Prostate gland (tissue), 2 donors: ENCODE data around the gene PTBP3. TPM values are rescaled to one million over a fixed set of nuclear protein-coding genes. Genes with fewer than 3 reads are reported as not detected.
"Not testable (repeated sequence)": the region's sequence is repeated elsewhere in the genome, so short reads cannot be mapped to it uniquely, and the experiment has no call there.

ENCODE experiments used
- DNase-seq: peaks from one replicate; pipeline ENCODE4 v3.0.0-alpha.2; 2019; ENCODE audit warnings: low spot score
- H3K27ac ChIP-seq, 2 donors: fragments of 200-600 bp; sonication (generic); 2 replicates each; pipeline ENCODE4 v1.5.1; 2017 to 2019
- H3K27me3 ChIP-seq: fragments of 200-600 bp; sonication (generic); replicated peaks from 2 replicates; pipeline ENCODE4 v1.5.1; 2019; ENCODE audit not compliant: insufficient read depth
- H3K36me3 ChIP-seq, 2 donors: fragments of 200-600 bp; sonication (generic); 1 replicate in 1 of 2; 2 replicates in 1 of 2; pipeline versions ENCODE4 v1.5.1 to v1.8.1; 2017 to 2019
- H3K4me1 ChIP-seq: fragments of 200-600 bp; sonication (generic); replicated peaks from 2 replicates; pipeline ENCODE4 v1.5.1; 2019
- H3K4me3 ChIP-seq, 2 donors: fragments of 200-600 bp; sonication (generic); 2 replicates each; pipeline ENCODE4 v1.5.1; 2017 to 2019
- H3K9me3 ChIP-seq: fragments of 200-600 bp; sonication (generic); 2 replicates; pipeline ENCODE4 v1.5.1; 2017
- POLR2A ChIP-seq: fragments of 450-650 bp; IDR thresholded peaks from one replicate; pipeline ENCODE4 v1.6.1; 2016; ENCODE audit warnings: antibody characterized with exemption, mild to moderate bottlenecking
- POLR2AphosphoS5 ChIP-seq: sonication (generic); formaldehyde crosslinking; IDR thresholded peaks from one replicate; pipeline ENCODE4 v1.6.1; 2017; ENCODE audit warnings: antibody characterized with exemption
- WGBS: methylation state at CpG from one replicate; pipeline ENCODE4 v1.1.5; 2018; 5-methylcytosine and 5-hydroxymethylcytosine counted together
- intact Hi-C: fragments of 100-400 bp; cut with DNase I; formaldehyde crosslinking; loops from one replicate; pipeline ENCODE4 v1.14.2; 2022
- total RNA-seq, 2 donors: library from RNA; depleted of rRNA; stranded (reverse); fragments of >200 nt; gene quantifications; one replicate each; pipeline ENCODE4 v1.1.0, GENCODE V29; 2016
- TF ChIP-seq, protein P1 (sequence below), 4 experiments: fragments of 200-600 bp in 2 of 4; fragments of 450-650 bp in 2 of 4; sonication (generic) in 2 of 4; IDR thresholded peaks; 1 replicate in 3 of 4; 2 replicates in 1 of 4; pipeline ENCODE4 v1.5.1; 2016 to 2019; ENCODE audit warnings: antibody characterized with exemption in 4 of 4, mild to moderate bottlenecking in 2 of 4, moderate library complexity in 2 of 4

The PTBP3 gene
- total RNA-seq, 2 donors from 2014 or later, result 56.6 to 140 TPM

GRCh38 chr9:112271466-112272098 lies 61.8 kb downstream of the PTBP3 start:
- intact Hi-C loops, result no loop called here
- Histone ChIP-seq H3K4me3 (no peak overlapping the region), H3K27me3 (no peaks in the 10 kb centered on the region), H3K9me3 (no peaks in the 10 kb centered on the region), H3K4me1 (no peaks in the 10 kb centered on the region), H3K27ac (no peak overlapping the region), H3K36me3 (no peaks in the 10 kb centered on the region)
- TF ChIP-seq POLR2A (no peak), POLR2AphosphoS5 (no peak)
- TF ChIP-seq, protein P1, sequence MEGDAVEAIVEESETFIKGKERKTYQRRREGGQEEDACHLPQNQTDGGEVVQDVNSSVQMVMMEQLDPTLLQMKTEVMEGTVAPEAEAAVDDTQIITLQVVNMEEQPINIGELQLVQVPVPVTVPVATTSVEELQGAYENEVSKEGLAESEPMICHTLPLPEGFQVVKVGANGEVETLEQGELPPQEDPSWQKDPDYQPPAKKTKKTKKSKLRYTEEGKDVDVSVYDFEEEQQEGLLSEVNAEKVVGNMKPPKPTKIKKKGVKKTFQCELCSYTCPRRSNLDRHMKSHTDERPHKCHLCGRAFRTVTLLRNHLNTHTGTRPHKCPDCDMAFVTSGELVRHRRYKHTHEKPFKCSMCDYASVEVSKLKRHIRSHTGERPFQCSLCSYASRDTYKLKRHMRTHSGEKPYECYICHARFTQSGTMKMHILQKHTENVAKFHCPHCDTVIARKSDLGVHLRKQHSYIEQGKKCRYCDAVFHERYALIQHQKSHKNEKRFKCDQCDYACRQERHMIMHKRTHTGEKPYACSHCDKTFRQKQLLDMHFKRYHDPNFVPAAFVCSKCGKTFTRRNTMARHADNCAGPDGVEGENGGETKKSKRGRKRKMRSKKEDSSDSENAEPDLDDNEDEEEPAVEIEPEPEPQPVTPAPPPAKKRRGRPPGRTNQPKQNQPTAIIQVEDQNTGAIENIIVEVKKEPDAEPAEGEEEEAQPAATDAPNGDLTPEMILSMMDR (IDR thresholded peaks at IDR 0.05), result no peak
- no peak for DNase-seq
- WGBS, result 91% methylated on average over 2 of the region's 2 CpGs

DNA sequence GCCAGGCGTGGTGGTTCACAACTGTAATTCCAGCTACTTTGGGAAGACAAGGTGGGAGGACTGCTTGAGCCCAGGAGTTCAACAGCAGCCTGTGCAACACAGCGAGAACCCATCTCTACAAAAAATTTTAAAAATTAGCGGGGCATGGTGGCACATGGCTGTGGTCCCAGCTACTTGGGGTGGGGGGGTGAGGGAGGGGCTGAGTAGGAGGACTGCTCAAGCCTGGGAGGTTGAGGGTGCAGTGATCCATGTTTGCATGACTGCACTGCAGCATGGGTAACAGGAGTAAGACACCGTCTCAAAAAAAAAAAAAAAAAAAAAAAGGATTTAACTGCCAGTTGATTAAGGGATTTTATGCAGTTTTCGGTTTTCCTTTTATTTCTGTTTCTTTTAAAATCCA lies 65.0 kb downstream of the PTBP3 start:
- DNase-seq, result no peak
- WGBS, result 94% methylated on average over 5 of the region's 5 CpGs
- Histone ChIP-seq H3K4me1 (no peaks in the 10 kb centered on the region), H3K9me3 (no peaks in the 10 kb centered on the region), H3K36me3 (no peaks in the 10 kb centered on the region), H3K4me3 (no peak overlapping the region), H3K27me3 (no peaks in the 10 kb centered on the region), H3K27ac (no peak overlapping the region)
- intact Hi-C loops, result no loop called here
- TF ChIP-seq, protein P1 (IDR thresholded peaks at IDR 0.05), result no peak
- no peak for TF ChIP-seq POLR2AphosphoS5
- no peak for TF ChIP-seq POLR2A

- intact Hi-C loops, result not testable (repeated sequence)
- WGBS, result 97% methylated on average over 16 of the region's 16 CpGs
Observed at GRCh38 chr9:112267086-112267485, 66.3 kb downstream of the PTBP3 start.

DNA sequence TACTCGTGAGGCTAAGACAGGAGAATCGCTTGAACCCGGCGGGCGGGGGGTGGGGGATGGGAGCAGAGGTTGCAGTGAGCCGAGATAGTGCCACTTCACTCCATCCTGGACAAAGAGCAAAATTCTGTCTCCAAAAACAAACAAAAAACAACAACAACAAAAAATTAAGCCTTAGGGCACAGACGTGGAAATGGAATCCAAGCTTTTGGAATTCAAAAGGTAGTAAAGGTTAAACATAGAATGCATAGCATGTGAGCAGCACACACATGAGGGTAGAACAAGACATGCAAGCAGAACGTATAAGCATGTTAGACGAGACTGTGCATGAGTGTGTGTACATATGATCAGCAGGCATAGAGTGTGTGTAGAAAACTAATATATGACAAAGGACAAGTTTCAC lies 68.0 kb downstream of the PTBP3 start:
- H3K9me3 ChIP-seq, result no peaks in the 10 kb centered on the region
- intact Hi-C loops, result no loop called here
- DNase-seq, result no peak
- TF ChIP-seq POLR2AphosphoS5 (no peak), POLR2A (no peak)
- TF ChIP-seq, protein P1 (IDR thresholded peaks at IDR 0.05), result no peak
- H3K4me3 ChIP-seq, result no peak overlapping the region
- H3K36me3 ChIP-seq, result no peaks in the 10 kb centered on the region
- no peaks in the 10 kb centered on the region for H3K27me3 ChIP-seq
- no peak overlapping the region for H3K27ac ChIP-seq
- no peaks in the 10 kb centered on the region for H3K4me1 ChIP-seq
- 96% methylated on average over 9 of the region's 9 CpGs for WGBS

More at GRCh38 chr9:112267086-112267485, 66.3 kb downstream of the PTBP3 start:
- not testable (repeated sequence) for H3K27ac ChIP-seq, DNase-seq, H3K4me3 ChIP-seq, H3K4me1 ChIP-seq, H3K9me3 ChIP-seq, H3K36me3 ChIP-seq, H3K27me3 ChIP-seq

- 92% methylated on average over 3 of the region's 3 CpGs for WGBS
- H3K27ac ChIP-seq, result no peak overlapping the region
- H3K27me3 ChIP-seq, result no peaks in the 10 kb centered on the region
Observed at GRCh38 chr9:112262577-112262976, 70.8 kb downstream of the PTBP3 start.

More at GRCh38 chr9:112262577-112262976, 70.8 kb downstream of the PTBP3 start:
- H3K36me3 ChIP-seq, result no peaks in the 10 kb centered on the region
- TF ChIP-seq, protein P1 (IDR thresholded peaks at IDR 0.05), result no peak
- no peak for TF ChIP-seq POLR2AphosphoS5
- no peak for TF ChIP-seq POLR2A
- no peak for DNase-seq
- no peak overlapping the region for H3K4me3 ChIP-seq
- intact Hi-C loops, result no loop called here
- H3K4me1 ChIP-seq, result no peaks in the 10 kb centered on the region
- H3K9me3 ChIP-seq, result no peaks in the 10 kb centered on the region
